HG02571 (cell line): ENCODE measurements around the gene ROS1.
"Not testable (repeated sequence)": the region's sequence is repeated elsewhere in the genome, so short reads cannot be mapped to it uniquely, and the experiment has no call there.

Experiments used
- ATAC-seq: cut with Tn5 transposase; IDR thresholded peaks from one replicate; pipeline ENCODE4 v1.9.1; 2021; ENCODE audit warnings: mild to moderate bottlenecking, moderate library complexity; ENCODE audit not compliant: unreplicated experiment

ROS1 gene

DNA sequence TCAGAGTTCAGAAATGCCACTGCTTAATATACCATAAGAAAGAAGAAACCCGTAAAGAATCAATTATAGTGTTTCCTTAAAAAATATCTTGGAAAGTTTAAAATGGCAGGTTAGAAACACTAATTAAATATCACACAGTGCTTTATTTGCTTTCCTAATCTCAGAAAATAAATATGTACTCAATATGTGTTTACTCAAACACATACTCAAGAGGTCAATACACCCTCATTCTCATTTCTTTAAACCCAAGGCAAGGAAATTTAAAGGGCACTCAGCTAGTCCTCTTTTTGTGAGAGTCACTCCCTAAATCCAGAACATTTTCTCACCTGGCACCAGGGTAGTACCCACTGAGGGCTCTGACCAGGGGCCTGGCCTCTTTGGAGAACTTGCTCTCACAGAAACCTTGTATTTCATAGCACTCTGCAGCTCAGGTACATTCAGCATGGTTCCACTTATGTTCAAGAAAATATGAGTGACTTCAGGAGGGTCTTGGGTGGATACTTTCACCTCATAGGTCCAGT, 38.2 kb downstream of the ROS1 start:
- ATAC-seq, result no peak

DNA sequence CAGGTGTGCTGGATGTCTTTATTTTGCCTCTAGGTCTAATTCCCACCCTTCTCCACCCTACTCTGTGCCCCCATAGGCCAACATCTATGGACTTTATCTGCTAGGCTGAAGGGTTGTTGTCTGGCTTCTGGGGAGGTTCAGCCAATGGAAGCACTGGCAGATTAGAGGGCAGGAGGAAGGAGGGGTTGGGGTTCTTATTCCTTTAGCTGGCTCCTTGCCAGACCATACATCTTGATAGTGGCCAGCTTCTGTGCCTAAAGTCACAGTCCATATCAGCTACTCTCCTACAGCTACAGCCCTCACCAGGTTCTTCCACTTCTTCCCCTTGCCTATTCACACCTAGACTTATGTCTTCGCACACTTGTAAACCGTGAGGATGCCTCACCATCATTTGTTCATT, 41.1 kb downstream of the ROS1 start:
- no peak for ATAC-seq

- ATAC-seq, result no peak
These were observed 44.0 kb downstream of the ROS1 start for GRCh38 chr6:117381749-117382148.

DNA sequence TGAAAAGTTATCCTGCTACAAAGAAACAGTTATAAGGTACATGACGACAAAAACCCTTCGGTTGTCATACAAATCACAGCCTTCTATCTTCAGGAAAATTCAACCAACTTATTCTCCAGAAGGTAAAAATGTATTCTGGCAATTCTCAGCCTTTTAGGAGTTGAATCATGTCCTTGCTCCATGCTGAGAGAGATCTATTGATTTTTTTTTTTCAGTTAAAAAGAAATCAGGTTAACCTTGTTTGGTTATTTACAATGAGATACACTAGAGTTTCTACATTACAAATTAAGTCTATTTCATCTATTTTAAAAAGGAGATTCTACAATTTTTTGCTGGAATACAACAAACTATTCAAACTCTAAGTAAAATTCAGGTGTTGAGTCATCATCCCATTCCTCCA, 45.4 kb downstream of the ROS1 start:
- no peak for ATAC-seq

GRCh38 chr6:117375446-117375845, 50.3 kb downstream of the ROS1 start:
- ATAC-seq, result no peak

DNA sequence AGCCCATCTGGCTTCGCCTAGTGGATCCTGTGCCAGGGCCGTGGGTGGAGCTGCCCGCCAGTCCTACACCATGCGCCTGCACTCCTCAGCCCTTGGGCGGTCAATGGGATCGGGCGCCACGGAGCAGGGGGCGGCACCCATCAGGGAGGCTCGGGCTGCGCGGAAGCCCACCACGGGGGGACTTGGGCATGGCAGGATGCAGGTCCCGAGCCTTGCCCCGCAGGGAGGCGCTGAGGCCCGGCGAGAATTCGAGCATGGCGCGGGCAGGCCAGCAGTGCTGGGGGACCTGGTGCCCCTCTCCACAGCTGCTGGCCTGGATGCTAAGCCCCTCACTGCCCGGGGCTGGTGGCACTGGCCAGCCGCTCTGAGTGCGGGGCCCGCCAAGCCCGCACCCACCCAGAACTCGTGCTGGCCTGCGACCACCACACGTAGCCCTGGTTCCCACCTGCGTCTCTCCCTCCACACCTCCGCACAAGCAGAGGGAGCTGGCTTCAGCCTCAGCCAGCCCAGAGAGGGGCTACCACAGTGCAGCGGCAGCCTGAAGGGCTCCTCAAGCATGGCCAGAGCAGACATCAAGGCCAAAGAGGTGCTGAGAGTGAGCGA, 52.4 kb downstream of the ROS1 start:
- ATAC-seq, result no peak

DNA sequence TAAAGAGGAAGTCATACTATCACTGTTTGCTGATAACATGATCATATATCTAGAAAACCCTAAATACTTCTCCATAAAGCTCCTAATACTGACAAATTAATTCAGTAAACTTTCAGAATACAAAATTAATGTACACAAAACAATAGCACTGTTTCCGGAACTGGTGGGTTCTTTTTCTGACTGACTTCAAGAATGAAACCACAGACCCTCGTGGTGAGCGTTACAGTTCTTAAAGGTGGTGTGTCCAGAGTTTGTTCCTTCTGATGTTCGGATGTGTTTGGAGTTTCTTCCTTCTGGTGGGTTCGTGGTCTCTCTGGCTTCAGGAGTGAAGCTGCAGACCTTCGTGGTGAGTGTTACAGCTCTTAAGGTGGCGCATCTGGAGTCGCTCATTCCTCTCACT, 53.5 kb downstream of the ROS1 start:
- ATAC-seq, result not testable (repeated sequence)

DNA sequence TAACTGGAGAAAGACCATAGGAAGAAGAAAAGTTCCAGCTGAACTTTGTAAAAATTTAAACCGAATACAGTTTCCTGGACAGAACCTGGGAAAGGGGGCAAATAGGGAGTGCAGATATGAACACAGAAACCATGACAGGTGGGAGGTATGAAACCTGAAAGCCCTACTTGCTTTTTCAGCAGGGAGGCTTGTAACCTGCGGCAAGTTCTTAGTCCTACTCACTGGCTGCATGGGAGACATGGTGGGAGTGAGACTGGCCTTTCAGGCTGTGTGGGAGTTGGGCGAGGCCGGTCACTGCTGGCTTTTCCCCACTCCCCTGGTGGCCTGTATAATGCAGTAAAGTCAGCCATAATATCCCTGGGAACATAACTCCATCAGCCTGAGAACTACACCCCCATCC, 54.2 kb downstream of the ROS1 start:
- no peak for ATAC-seq

- no peak for ATAC-seq
These were observed 66.2 kb downstream of the ROS1 start for GRCh38 chr6:117359581-117359980.

GRCh38 chr6:117354671-117355070, 71.1 kb downstream of the ROS1 start:
- no peak for ATAC-seq

GRCh38 chr6:117352466-117353081, 73.2 kb downstream of the ROS1 start:
- ATAC-seq, result peak; percentile 71

- no peak for ATAC-seq
These were observed 74.2 kb downstream of the ROS1 start for GRCh38 chr6:117351521-117351920.

- ATAC-seq, result no peak
These were observed 79.4 kb downstream of the ROS1 start for GRCh38 chr6:117346142-117346930.

DNA sequence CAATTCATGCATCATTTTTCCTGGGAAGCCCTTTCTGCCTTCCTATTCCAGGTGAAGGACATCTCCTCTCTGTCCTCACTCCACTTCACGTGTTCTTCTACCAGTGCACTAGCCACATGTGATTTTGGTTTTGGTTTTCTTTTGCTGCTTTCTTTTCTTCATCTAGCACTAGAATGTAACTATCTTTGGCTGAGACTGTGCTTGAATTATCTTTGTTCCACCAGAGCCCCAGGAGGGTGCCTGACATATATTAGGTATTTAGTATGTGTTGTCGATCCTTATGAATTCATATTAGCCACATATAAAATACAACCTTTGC, 80.5 kb downstream of the ROS1 start:
- no peak for ATAC-seq

- ATAC-seq, result no peak
These were observed 81.1 kb downstream of the ROS1 start for GRCh38 chr6:117344444-117345291.

DNA sequence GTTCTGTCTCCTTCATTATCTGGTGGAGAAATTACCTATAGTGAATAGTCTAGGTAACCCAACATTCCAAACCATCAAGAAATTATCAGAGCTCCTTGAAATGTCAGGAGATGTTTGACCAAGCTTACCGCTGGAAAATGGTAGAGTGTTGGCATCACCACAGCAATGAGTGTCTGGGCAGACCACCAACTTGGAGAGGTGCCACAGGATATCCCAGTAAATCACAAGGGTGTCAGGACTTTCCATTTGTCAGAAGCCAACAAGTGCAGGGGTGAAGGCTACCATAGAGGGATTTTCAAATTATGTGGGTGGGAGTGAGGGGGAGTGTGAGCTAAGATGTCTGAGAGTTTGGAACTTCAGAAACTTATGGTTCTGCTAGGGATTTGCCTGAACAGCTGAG, 87.2 kb downstream of the ROS1 start:
- no peak for ATAC-seq

DNA sequence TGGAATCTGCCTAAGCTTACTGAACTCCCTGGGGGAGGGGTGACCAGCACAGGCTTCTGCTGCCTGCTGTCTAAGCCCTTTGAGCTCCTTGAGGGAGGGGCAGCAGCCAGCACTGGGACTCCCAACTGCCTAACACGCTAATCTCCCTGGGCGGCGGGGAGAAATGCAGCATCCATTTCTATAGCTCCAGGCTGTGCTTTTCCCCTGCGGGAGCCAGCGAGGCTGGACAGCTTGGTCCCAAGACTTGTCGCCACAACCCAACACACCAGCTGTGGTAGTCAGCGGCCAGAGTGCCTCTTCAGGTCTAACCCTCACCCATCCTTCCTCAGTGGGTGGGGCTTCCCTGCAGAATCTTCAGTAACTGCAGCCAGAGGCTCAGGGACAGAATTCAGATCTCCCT, 95.8 kb downstream of the ROS1 start:
- no peak for ATAC-seq

GRCh38 chr6:117328500-117328899, 97.2 kb downstream of the ROS1 start:
- no peak for ATAC-seq

- ATAC-seq, result no peak
These were observed 97.7 kb downstream of the ROS1 start for GRCh38 chr6:117328005-117328389.

GRCh38 chr6:117327149-117328004, 98.4 kb downstream of the ROS1 start:
- no peak for ATAC-seq
